AG04450 (cell line): ENCODE measurements around the gene RANGAP1. TPM values are rescaled to one million over a fixed set of nuclear protein-coding genes. Genes with fewer than 3 reads are reported as not detected.

Experiments used
- CTCF ChIA-PET: fragments of 300-600, 350-600 bp; formaldehyde crosslinking; extraction: SDS; loops from one replicate; lab custom pipeline; 2022; ENCODE audit warnings: antibody characterized with exemption, inconsistent platforms; lab: Charles Lee
- POLR2A ChIA-PET: fragments of 350-600 bp; formaldehyde crosslinking; extraction: SDS; loops from one replicate; lab custom pipeline; 2021; ENCODE audit warnings: antibody characterized with exemption, inconsistent platforms; lab: Yijun Ruan, JAX
- DNase-seq: peaks from one replicate; pipeline ENCODE4 v3.0.0-alpha.2; 2011; ENCODE audit warnings: low read depth, low spot score
- H3K27ac ChIP-seq: one replicate; pipeline ENCODE4 v1.5.1; 2012; ENCODE audit warnings: low read depth, low read length, control low read depth
- H3K27me3 ChIP-seq: one replicate; pipeline ENCODE4 v1.6.0; 2012; ENCODE audit warnings: low read length; ENCODE audit not compliant: control insufficient read depth, insufficient read depth
- H3K4me3 ChIP-seq: 2 replicates; pipeline ENCODE4 v1.5.1; 2011; ENCODE audit warnings: mild to moderate bottlenecking, low read depth, low read length, control low read depth
- H3K9me3 ChIP-seq: 2 replicates; pipeline ENCODE4 v1.5.1; 2012; ENCODE audit warnings: low read length; ENCODE audit not compliant: control insufficient read depth, insufficient read depth
- polyA plus RNA-seq: library from polyadenylated mRNA; depleted of rRNA; stranded (reverse); fragments of >200 nt; gene quantifications from 2 replicates; pipeline ENCODE4 v1.2.3, GENCODE V29; 2011
- TF ChIP-seq, protein P1 (sequence below): IDR thresholded peaks from 2 replicates; pipeline ENCODE4 v1.5.1; 2011; ENCODE audit warnings: low read depth, low read length, control low read depth, inconsistent platforms

RANGAP1 gene
- polyA plus RNA-seq, 1 experiment, result 75.8 TPM

DNA sequence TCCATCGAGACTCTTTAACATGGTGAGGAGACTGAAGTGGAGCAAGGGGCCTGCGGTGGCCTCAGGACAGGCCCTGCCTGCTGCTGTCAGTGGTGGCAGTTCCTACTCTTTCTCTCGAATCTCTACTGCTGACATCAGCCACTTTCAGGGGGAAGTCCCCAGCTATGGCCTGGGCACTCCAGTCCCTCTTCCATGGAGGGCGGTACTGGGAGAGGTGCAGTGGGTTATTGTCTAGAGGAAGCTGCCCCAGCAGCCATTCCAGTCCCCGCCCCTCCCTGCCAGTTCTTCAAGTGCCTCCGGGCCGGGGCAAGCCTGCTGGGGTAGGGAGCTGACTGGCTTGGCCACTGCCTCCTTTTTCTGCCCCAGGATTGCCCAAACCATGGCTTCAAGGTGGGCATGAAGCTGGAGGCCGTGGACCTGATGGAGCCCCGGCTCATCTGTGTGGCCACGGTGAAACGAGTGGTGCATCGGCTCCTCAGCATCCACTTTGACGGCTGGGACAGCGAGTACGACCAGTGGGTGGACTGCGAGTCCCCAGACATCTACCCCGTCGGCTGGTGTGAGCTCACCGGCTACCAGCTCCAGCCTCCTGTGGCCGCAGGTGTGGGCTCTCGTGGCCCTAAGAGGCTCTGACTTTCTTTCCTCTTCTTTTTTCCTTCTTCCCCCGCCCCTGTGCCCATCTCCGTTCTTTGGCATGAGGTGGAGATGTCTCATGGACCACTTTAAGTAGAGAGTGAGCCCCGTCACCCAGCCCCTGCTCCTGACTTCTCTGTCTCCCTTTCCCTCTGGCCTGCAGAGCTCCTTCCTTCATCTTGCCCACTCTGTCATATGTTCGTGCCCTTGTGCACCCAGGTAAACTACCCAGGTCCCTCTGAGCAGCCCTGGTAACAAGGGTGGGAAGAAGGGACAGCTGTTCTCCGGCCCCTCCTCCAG is 59.0 kb downstream of the RANGAP1 start:
- ChIA-PET CTCF (no interaction called here), POLR2A (interaction anchor here (0.5 to 0.6 kb wide), 2 partner anchors 15 to 138 kb away, joined by 3 to 6 read pairs; no protein-coding TSS in a partner anchor)
- TF ChIP-seq, protein P1, sequence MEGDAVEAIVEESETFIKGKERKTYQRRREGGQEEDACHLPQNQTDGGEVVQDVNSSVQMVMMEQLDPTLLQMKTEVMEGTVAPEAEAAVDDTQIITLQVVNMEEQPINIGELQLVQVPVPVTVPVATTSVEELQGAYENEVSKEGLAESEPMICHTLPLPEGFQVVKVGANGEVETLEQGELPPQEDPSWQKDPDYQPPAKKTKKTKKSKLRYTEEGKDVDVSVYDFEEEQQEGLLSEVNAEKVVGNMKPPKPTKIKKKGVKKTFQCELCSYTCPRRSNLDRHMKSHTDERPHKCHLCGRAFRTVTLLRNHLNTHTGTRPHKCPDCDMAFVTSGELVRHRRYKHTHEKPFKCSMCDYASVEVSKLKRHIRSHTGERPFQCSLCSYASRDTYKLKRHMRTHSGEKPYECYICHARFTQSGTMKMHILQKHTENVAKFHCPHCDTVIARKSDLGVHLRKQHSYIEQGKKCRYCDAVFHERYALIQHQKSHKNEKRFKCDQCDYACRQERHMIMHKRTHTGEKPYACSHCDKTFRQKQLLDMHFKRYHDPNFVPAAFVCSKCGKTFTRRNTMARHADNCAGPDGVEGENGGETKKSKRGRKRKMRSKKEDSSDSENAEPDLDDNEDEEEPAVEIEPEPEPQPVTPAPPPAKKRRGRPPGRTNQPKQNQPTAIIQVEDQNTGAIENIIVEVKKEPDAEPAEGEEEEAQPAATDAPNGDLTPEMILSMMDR, result no peak
- H3K27ac ChIP-seq, result peak overlapping the region; percentile 11
- DNase-seq, result no peak
- no peak overlapping the region for H3K4me3 ChIP-seq
- H3K9me3 ChIP-seq, result no peaks in the 10 kb centered on the region
- no peaks in the 10 kb centered on the region for H3K27me3 ChIP-seq

DNA sequence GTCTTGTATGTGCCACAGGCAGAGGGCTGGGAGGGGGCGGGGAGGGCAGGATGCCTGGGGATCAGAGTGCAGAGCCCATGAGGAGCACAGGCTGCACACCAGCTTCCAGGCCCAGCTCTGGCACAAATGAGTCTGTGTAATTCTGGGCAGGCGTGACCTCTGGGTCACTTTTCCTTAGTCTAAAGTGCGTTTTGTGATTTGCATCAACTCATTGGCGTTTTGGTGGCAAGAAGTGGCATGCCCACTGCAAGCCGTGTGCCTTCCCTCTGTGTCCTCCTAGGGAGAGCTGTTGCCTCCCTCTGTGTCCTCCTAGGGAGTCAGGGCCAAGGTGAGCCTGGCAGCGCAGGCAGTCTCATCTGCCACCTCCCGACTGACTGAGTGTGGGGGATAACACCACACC is 62.5 kb downstream of the RANGAP1 start:
- Histone ChIP-seq H3K27ac (no peak overlapping the region), H3K9me3 (no peaks in the 10 kb centered on the region), H3K27me3 (no peaks in the 10 kb centered on the region), H3K4me3 (no peak overlapping the region)
- TF ChIP-seq, protein P1, result no peak
- no peak for DNase-seq
- ChIA-PET CTCF (no interaction called here), POLR2A (no interaction called here)

DNA sequence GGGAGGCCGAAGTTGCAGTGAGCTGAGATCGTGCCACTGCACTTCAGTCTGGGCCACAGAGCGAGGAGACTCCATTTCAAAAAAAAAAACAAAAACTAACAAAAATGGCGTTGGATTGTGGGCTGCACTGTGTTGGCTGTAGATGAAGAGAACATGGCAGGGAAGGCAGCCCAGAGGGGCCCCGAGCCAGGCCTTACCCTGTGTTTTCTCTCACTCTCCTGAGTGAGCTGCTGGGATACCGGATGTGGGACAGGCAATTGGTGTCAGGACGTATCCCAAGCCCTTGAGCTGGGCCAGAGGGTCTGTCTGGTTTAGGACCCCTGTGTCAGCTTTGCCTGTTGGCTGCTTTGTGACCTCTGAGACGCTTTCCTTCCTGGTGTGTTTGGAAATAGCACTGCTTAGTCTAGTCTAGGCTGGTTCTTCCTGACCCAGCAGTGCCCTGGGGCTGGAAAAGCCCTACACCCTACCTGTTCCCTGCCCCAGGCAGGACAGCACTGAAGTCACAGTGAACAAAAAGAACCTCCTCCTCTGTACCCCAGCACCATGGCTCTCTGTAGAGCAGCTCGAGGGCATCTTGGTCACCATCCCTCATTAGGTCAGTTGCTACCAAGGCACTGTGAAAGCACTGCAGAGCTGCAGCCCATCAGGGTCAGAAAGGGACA is 63.0 kb downstream of the RANGAP1 start:
- Histone ChIP-seq H3K27me3 (no peaks in the 10 kb centered on the region), H3K27ac (no peak overlapping the region), H3K9me3 (no peaks in the 10 kb centered on the region), H3K4me3 (no peak overlapping the region)
- POLR2A ChIA-PET, result interaction anchor here (0.7 kb wide), 1 partner anchor 28 kb away, joined by 4 read pairs; no protein-coding TSS in a partner anchor
- TF ChIP-seq, protein P1, result no peak
- CTCF ChIA-PET, result interaction anchor here (0.6 kb wide), 1 partner anchor 324 kb away, joined by 5 read pairs; no protein-coding TSS in a partner anchor
- DNase-seq, result no peak

DNA sequence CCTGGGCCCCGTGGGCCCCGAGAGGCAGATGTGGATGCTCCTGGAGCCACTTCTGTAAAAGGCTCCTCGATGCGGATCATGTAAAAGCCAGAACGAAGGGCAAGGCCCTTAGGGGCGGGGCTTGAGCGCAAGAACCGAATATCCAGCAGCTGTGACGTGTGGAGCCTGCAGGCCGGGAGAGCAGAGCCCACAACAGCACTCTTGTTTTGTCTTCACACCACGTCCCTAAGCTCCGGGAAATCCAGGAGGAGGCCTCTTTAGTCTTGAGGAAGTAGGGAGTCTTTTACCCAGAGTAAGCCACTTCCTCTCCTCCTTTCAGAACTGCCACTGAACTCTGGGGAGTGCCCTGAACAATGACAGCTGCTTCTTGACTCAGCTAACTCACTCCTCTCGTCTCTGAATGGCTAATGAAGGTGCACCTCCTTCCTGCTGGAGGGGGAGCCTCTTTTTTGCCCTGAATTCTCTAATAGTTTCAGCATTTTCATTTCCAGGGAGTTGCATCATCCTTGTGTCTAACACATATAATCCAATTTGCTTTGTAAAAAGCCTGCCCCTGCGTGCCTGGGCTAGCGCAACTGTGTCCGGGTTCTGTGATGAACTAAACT is 68.3 kb downstream of the RANGAP1 start:
- H3K9me3 ChIP-seq, result peaks cover 12% of the 10 kb centered on the region
- peak overlapping the region; percentile 95 for H3K27ac ChIP-seq
- peak overlapping the region; percentile 11 for H3K4me3 ChIP-seq
- H3K27me3 ChIP-seq, result no peaks in the 10 kb centered on the region
- DNase-seq, result peak; percentile 66
- ChIA-PET CTCF (interaction anchor here (1.2 kb wide), 1 partner anchor 157 kb away, joined by 5 read pairs; no protein-coding TSS in a partner anchor), POLR2A (interaction anchor here (0.5 to 1.1 kb wide), 3 partner anchors 11 to 85 kb away, joined by 4 read pairs; no protein-coding TSS in a partner anchor)
- TF ChIP-seq, protein P1, result no peak
